GM21381 (cell line): ENCODE data around the gene CEP76.
"Not testable (repeated sequence)": the region's sequence is repeated elsewhere in the genome, so short reads cannot be mapped to it uniquely, and the experiment has no call there.

Experiments used
- ATAC-seq: cut with Tn5 transposase; IDR thresholded peaks from one replicate; pipeline ENCODE4 v1.9.1; 2021; ENCODE audit warnings: mild to moderate bottlenecking, moderate library complexity; ENCODE audit not compliant: unreplicated experiment

Gene CEP76

GRCh38 chr18:12645254-12645653 lies 57.3 kb downstream of the CEP76 start:
- ATAC-seq, result no peak

GRCh38 chr18:12643756-12644155 lies 58.8 kb downstream of the CEP76 start:
- ATAC-seq, result not testable (repeated sequence)

- no peak for ATAC-seq
These were observed 61.7 kb downstream of the CEP76 start for GRCh38 chr18:12640881-12641200.

DNA sequence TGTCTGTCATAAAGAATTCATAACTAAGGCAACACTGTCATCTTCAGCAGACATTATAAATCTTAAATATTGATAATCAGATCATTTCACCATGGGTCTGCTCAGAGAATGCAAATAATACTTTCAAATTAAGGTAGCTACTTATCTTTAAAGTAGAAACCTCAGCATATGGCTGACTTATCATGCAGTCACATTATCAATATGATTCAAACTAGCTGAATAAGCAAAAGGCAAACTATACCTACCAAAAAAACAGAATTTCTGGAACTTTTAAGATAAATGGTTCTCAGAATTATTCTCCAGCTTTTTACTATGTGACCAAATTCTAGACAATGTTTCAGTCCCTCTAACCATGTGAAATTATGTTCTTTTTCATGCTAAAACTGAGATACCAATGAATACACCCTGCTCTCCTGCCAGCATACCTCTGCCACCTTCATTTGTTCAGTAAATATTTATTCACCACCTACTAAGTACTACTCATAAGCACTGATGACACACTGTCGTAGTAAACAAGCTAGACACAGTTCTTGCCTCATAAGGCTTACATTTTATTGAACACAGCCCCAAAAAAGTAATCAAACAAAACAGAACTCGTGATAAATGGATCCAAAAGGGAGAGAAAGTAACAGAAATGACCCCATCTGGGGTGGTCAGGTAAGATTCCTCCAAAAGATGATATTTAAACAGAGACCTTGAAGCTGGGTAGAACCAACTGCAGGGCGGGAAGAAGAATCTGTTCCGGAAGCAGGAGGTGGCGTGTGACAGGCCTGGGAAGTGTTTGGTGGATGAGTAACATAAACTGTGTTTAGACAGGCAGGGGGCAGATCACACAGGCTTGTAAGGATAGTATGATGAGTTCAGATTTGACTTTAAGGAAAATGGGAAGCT lies 62.3 kb downstream of the CEP76 start:
- no peak for ATAC-seq

DNA sequence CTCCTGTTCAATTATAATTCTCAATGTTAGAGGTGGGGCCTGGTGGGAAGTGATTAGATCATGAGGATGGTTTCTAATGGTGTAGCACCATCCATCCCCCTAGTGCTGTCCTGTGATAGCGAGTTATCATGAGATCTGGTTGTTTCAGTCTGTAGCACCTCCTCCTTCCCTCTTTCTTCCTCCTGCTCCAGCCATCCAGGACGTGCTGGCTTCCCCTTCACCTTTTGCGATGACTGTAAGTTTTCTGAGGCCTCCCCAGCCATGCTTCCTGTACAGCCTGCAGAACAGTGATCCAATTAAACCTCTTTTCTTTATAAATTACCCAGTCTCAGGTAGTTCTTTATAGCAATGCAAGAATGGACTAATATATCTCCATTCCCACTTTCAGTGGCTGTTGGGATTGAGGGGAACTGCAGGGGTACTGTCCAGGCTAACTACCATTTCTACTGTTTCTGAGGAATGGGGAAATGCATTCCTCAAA lies 63.8 kb downstream of the CEP76 start:
- ATAC-seq, result no peak

- ATAC-seq, result no peak
These were observed 64.5 kb downstream of the CEP76 start for GRCh38 chr18:12637901-12638643.

DNA sequence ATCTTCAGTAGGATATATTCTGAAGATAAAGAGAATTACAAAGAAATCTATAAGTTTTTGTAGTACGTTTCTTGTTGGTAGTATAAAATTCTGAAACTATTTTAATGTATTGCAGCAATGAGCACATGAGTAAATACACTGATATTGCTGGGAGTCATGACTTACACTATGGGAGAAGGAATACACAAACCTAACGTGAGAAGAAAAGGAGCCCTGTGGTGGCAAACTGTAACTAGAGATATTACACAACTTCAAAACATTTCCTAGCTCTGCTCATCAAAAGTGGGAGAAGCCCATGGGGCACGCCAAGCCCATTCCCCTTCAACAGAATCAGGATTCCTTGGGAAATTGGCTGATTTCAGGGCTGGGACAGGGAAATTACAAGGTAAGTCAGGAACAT lies 65.1 kb downstream of the CEP76 start:
- no peak for ATAC-seq

DNA sequence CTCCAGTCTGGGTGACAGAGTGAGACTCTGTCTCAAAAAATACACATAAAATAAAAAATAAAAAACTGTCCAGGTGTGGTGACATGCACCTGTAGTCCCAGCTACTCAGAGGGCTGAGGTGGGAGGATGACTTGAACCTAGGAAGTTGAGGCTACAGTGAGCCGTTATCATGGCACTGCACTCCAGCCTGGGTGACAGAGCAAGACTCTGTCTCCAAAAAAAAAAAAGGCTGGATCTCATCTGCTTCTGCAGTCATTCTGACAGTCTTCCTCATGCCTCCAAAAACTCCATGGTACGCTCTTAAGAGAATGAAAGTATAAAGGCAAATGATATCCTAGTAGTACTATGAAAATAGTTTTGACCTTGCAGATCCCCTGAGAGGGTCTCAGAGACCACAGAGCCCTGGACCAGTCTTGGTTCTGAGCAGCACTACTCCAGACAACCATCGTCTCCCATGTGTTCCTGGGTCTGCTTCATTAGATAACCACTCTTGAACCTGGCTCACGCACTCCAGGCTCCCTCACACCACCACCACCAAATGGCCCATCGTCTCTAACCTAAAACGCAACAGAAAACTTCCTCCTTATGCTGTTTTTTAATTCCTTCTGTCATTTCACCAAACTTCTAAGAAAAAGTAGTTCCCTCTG lies 70.6 kb downstream of the CEP76 start:
- ATAC-seq, result no peak

- ATAC-seq, result no peak
These were observed 72.4 kb downstream of the CEP76 start for GRCh38 chr18:12630136-12630535.

- ATAC-seq, result no peak
These were observed 73.5 kb downstream of the CEP76 start for GRCh38 chr18:12628706-12629702.

DNA sequence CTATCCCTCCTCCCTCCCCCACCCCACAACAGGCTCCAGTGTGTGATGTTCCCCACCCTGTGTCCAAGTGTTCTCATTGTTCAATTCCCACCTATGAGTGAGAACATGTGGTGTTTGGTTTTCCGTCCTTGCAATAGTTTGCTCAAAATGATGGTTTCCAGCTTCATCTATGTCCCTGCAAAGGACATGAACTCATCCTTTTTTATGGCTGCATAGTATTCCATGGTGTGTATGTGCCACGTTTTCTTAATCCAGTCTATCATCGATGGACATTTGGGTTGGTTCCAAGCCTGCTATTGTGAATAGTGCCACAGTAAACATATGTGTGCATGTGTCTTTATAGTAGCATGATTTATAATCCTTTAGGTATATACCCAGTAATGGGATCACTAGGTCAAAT lies 75.3 kb downstream of the CEP76 start:
- not testable (repeated sequence) for ATAC-seq

DNA sequence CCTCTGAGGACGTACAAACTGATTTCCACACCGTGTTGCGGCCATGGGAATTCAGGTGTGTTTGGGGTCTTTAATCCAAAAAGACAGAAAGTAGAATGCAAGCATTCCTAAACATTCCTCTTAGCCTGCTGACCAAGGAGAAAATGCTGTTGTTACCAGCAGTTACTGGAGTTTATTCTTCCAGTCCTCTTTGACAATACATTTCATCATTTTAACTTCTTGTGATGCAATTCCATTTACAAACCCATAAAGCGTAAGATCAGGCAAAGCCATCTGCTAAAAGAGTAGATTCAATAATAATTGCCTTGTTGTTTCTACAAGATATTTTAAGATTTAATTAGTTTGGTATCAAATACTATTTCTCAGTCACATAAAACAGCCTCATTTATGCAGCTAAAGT lies 77.3 kb downstream of the CEP76 start:
- ATAC-seq, result no peak
